Kidney (tissue), 14 donors: Measurements from ENCODE around the gene SPC25. TPM values are rescaled to one million over a fixed set of nuclear protein-coding genes. Genes with fewer than 3 reads are reported as not detected.

Experiments
- DNase-seq, 5 donors: peaks; one replicate each; pipeline ENCODE4 v3.0.0-alpha.2; 2013 to 2020
- FAIRE-seq: peaks from 2 replicates; lab custom pipeline; 2012; peaks lifted over from hg19 to GRCh38; lab: Jason Lieb, UNC
- H3K27ac ChIP-seq, 2 donors: one replicate each; pipeline ENCODE4 v1.7.0; 2013; ENCODE audit warnings: low read depth in 2 of 2, low read length in 2 of 2, inconsistent platforms in 1 of 2
- H3K27me3 ChIP-seq: one replicate; pipeline ENCODE4 v1.7.1; 2013; ENCODE audit warnings: low read length, inconsistent platforms; ENCODE audit not compliant: control insufficient read depth, insufficient read depth
- H3K36me3 ChIP-seq, 3 donors: one replicate each; pipeline versions ENCODE4 v1.7.0 to v1.7.1; 2013; ENCODE audit warnings: low read length in 3 of 3, control low read depth in 1 of 3, inconsistent platforms in 1 of 3; ENCODE audit not compliant: insufficient read depth in 3 of 3, control insufficient read depth in 2 of 3
- H3K4me1 ChIP-seq, 3 donors: one replicate each; pipeline versions ENCODE4 v1.7.0 to v1.7.1; 2013; ENCODE audit warnings: low read length in 3 of 3, inconsistent platforms in 1 of 3, low read depth in 1 of 3; ENCODE audit not compliant: control insufficient read depth in 2 of 3, insufficient read depth in 2 of 3
- H3K4me3 ChIP-seq, 3 donors: one replicate each; pipeline versions ENCODE4 v1.7.0 to v1.8.1; 2013; ENCODE audit warnings: low read length in 3 of 3, control low read depth in 1 of 3, inconsistent platforms in 1 of 3
- H3K9ac ChIP-seq, 3 donors: one replicate each; pipeline versions ENCODE4 v1.7.0 to v1.7.1; 2013; ENCODE audit warnings: low read length in 3 of 3, control low read depth in 1 of 3, inconsistent platforms in 1 of 3
- H3K9me3 ChIP-seq, 3 donors: one replicate each; pipeline versions ENCODE4 v1.7.0 to v1.7.1; 2013; ENCODE audit warnings: low read length in 3 of 3, control low read depth in 1 of 3, inconsistent platforms in 1 of 3; ENCODE audit not compliant: control insufficient read depth in 2 of 3, insufficient read depth in 1 of 3
- CTCF ChIP-seq: IDR thresholded peaks from 3 replicates; pipeline ENCODE4 v1.5.1; 2012; ENCODE audit warnings: mild to moderate bottlenecking, moderate library complexity, borderline replicate concordance; ENCODE audit not compliant: insufficient read depth; ENCODE audit errors: extremely low read depth
- intact Hi-C: fragments of 100-400 bp; cut with DNase I; formaldehyde crosslinking; loops from one replicate; pipeline ENCODE4 v1.11.1; 2022
- polyA plus RNA-seq: library from polyadenylated mRNA; stranded (reverse); fragments of 350-450 nt; fragmentation: Illumina TruSeq; extraction: RNeasy Lipid Tissue Mini Kit (QIAGEN cat#74804); gene quantifications from one replicate; pipeline ENCODE4 v1.2.3, GENCODE V29; 2014; ENCODE audit warnings: low read depth, low replicate concordance; ENCODE audit not compliant: insufficient read depth
- total RNA-seq: library from RNA; stranded (reverse); fragmentation: NEBNext Ultra II Directional; extraction: Animal tissue kit (Norgen Biotek cat#: 25700); gene quantifications from one replicate; pipeline ENCODE4 v1.2.1, GENCODE V29; 2021
- donor health status: control.
- donor health status: control.
- donor health status: control.
- donor health status: control.
- donor health status: control.
- donor health status: DM: yes; HTN: yes; CAD: no.
- donor health status: Normal renal cell carcinoma (clear cell type).

The SPC25 gene
- total and polyA plus RNA-seq, 2 donors from 2014 or later = 0.79 TPM; not detected in 1

- H3K27ac ChIP-seq = no peak overlapping the region
- intact Hi-C loops = no loop called here
- FAIRE-seq = no peak
- H3K4me3 ChIP-seq = no peak overlapping the region
- H3K4me1 ChIP-seq = no peaks in the 10 kb centered on the region
- H3K27me3 ChIP-seq = no peaks in the 10 kb centered on the region
- DNase-seq = no peak
- H3K9ac ChIP-seq = no peak overlapping the region
- H3K9me3 ChIP-seq = no peaks in the 10 kb centered on the region
- TF ChIP-seq CTCF = no peak
- H3K36me3 ChIP-seq = peaks cover 0 to 8% (median 0%) of the 10 kb centered on the region in 3 donors
Measured at GRCh38 chr2:168830958-168831357, 59.3 kb downstream of the SPC25 start.

GRCh38 chr2:168825126-168825525 is 65.1 kb downstream of the SPC25 start:
- Histone ChIP-seq H3K9me3 (no peaks in the 10 kb centered on the region), H3K36me3 (no peaks in the 10 kb centered on the region), H3K4me1 (peaks cover 0 to 3% (median 0%) of the 10 kb centered on the region in 3 donors), H3K4me3 (no peak overlapping the region), H3K27me3 (no peaks in the 10 kb centered on the region), H3K27ac (no peak overlapping the region), H3K9ac (no peak overlapping the region)
- intact Hi-C loops = no loop called here
- DNase-seq = no peak
- no peak for FAIRE-seq
- no peak for TF ChIP-seq CTCF

GRCh38 chr2:168821992-168822391 is 68.2 kb downstream of the SPC25 start:
- FAIRE-seq = no peak

More at GRCh38 chr2:168821992-168822391, 68.2 kb downstream of the SPC25 start:
- intact Hi-C loops = no loop called here
- Histone ChIP-seq H3K27ac (no peak overlapping the region), H3K4me1 (peaks cover 0 to 3% (median 0%) of the 10 kb centered on the region in 3 donors), H3K9me3 (no peaks in the 10 kb centered on the region), H3K4me3 (no peak overlapping the region), H3K36me3 (no peaks in the 10 kb centered on the region), H3K9ac (no peak overlapping the region), H3K27me3 (no peaks in the 10 kb centered on the region)
- no peak for TF ChIP-seq CTCF
- DNase-seq = no peak
